ENCODE results near the gene RICTOR.
"Not testable (repeated sequence)": the region's sequence is repeated elsewhere in the genome, so short reads cannot be mapped to it uniquely, and the experiment has no call there.

- TF ChIP-seq CTCF (IDR thresholded peaks at IDR 0.05; ENCODE audit: insufficient read depth, low read length, poor library complexity, severe bottlenecking); EZH2phosphoT487 (conservative IDR thresholded peaks at IDR 0.05; ENCODE audit: low read length): not testable (repeated sequence)
These were observed 39.7 kb downstream of the RICTOR start for GRCh38 chr5:39034493-39034892.

Measured in SU-DHL-6 (cell line).